Measurements from ENCODE around the gene NPR3.

- TF ChIP-seq, protein P1, sequence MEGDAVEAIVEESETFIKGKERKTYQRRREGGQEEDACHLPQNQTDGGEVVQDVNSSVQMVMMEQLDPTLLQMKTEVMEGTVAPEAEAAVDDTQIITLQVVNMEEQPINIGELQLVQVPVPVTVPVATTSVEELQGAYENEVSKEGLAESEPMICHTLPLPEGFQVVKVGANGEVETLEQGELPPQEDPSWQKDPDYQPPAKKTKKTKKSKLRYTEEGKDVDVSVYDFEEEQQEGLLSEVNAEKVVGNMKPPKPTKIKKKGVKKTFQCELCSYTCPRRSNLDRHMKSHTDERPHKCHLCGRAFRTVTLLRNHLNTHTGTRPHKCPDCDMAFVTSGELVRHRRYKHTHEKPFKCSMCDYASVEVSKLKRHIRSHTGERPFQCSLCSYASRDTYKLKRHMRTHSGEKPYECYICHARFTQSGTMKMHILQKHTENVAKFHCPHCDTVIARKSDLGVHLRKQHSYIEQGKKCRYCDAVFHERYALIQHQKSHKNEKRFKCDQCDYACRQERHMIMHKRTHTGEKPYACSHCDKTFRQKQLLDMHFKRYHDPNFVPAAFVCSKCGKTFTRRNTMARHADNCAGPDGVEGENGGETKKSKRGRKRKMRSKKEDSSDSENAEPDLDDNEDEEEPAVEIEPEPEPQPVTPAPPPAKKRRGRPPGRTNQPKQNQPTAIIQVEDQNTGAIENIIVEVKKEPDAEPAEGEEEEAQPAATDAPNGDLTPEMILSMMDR (IDR thresholded peaks at IDR 0.05; ENCODE audit: low read depth, low read length, missing input control) = no peak
- no peak for TF ChIP-seq FOXA1 (IDR thresholded peaks at IDR 0.05)
- TF ChIP-seq TAF1 (conservative IDR thresholded peaks at IDR 0.05) = no peak
Measured at GRCh38 chr5:32805971-32806638, 95.0 kb downstream of the NPR3 start.

Data from liver (tissue), 3 donors.